Measurements from ENCODE around the gene GPC6. TPM values are rescaled to one million over a fixed set of nuclear protein-coding genes. Genes with fewer than 3 reads are reported as not detected.

The GPC6 gene
- total and polyA plus RNA-seq, 9 of the 15 experiments (the other 6 are each of a cell fraction or from before 2014, with no cell fraction given) = under 0.01 to 0.20 (median 0.01) TPM; not detected in 4

DNA sequence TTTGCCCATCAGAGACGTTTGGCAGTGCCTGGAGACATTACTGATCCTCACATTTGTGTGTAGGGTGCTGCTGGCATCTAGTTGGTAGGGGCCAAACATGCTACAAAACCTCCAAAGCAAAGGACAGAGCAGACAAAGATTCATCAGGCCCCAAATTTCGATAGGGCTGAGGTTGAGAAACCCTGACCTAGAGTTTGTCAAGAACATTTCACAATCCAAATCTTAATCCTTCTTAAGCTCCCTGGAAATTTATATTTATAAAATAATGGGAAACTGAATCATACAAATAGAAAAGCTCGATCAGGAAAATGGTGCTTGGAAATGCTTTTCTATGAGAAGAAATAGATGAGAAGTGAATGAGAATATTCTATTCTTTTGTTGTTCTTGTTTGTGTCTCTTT, 979.3 kb downstream of the GPC6 start:
- Histone ChIP-seq H3K79me2 (ENCODE audit: control insufficient read depth, insufficient read depth, low read length) (no peaks in the 10 kb centered on the region), H3K36me3 (ENCODE audit: control insufficient read depth, insufficient read depth, low read length) (no peaks in the 10 kb centered on the region), H3K9me1 (ENCODE audit: control insufficient read depth, insufficient read depth, low read length) (no peaks in the 10 kb centered on the region), H3K4me2 (ENCODE audit: insufficient read depth, low read length) (no peak overlapping the region), H3K9ac (ENCODE audit: insufficient read depth in 1 of 2, low read depth in 2 of 2, low read length in 2 of 2) (no peak overlapping the region), H3K9me3 (replicated peaks; ENCODE audit: control insufficient read depth, insufficient read depth, low read depth, low read length) (no peaks in the 10 kb centered on the region), H3K4me3 (no peak overlapping the region), H3K4me1 (replicated peaks in 1 of 2; ENCODE audit: control insufficient read depth in 2 of 2, insufficient read depth in 2 of 2, low read length in 2 of 2) (no peaks in the 10 kb centered on the region), H3K27ac (ENCODE audit: extremely low read depth, low read depth, low read length) (no peak overlapping the region), H4K20me1 (replicated peaks; ENCODE audit: control insufficient read depth, insufficient read depth, low read length) (no peaks in the 10 kb centered on the region), H3K27me3 (ENCODE audit: control insufficient read depth in 2 of 2, insufficient read depth in 2 of 2, low read length in 2 of 2) (no peaks in the 10 kb centered on the region), H2AFZ (ENCODE audit: low read depth, low read length) (no peak overlapping the region)
- ATAC-seq = no peak
- ChIA-PET POLR2A (no interaction called here), CTCF (ENCODE audit: low intra/inter-chr PET ratio) (no interaction called here)
- no peak for FAIRE-seq
- whole genome bisulfite sequencing (ENCODE audit: insufficient coverage, low coverage, missing lambda C conversion rate) = 0% methylated on average over 3 of the region's 3 CpGs
- in situ Hi-C loops (cut with MboI) = no loop called here
- BruUV-seq (replicated peaks) = no TSS peak
- DNase-seq (ENCODE audit: extremely low read depth in 1 of 4, low spot score in 3 of 4) = no peak
- intact Hi-C loops (cut with micrococcal nuclease) = no loop called here
- TF ChIP-seq KDM4B (IDR thresholded peaks at IDR 0.05; ENCODE audit: borderline replicate concordance in 2 of 2, low read depth in 1 of 2) = no peak
- no peak for TF ChIP-seq BRCA1 (IDR thresholded peaks at IDR 0.05)
- no peak for TF ChIP-seq BRCA1 (CRISPR knock-in tag; IDR thresholded peaks at IDR 0.05)
- no peak for TF ChIP-seq ZNF174 (CRISPR knock-in tag; IDR thresholded peaks at IDR 0.05)
- no peak for TF ChIP-seq STAT5A (IDR thresholded peaks at IDR 0.05; ENCODE audit: borderline replicate concordance, low read length)
- TF ChIP-seq, protein P1, sequence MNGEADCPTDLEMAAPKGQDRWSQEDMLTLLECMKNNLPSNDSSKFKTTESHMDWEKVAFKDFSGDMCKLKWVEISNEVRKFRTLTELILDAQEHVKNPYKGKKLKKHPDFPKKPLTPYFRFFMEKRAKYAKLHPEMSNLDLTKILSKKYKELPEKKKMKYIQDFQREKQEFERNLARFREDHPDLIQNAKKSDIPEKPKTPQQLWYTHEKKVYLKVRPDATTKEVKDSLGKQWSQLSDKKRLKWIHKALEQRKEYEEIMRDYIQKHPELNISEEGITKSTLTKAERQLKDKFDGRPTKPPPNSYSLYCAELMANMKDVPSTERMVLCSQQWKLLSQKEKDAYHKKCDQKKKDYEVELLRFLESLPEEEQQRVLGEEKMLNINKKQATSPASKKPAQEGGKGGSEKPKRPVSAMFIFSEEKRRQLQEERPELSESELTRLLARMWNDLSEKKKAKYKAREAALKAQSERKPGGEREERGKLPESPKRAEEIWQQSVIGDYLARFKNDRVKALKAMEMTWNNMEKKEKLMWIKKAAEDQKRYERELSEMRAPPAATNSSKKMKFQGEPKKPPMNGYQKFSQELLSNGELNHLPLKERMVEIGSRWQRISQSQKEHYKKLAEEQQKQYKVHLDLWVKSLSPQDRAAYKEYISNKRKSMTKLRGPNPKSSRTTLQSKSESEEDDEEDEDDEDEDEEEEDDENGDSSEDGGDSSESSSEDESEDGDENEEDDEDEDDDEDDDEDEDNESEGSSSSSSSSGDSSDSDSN (IDR thresholded peaks at IDR 0.05; ENCODE audit: borderline replicate concordance in 1 of 2, low read depth in 2 of 2, low read length in 2 of 2) = no peak
- TF ChIP-seq NFXL1 (CRISPR knock-in tag; IDR thresholded peaks at IDR 0.05) = no peak
- no peak for TF ChIP-seq KLF10 (CRISPR knock-in tag; IDR thresholded peaks at IDR 0.05)
- TF ChIP-seq, protein P2, sequence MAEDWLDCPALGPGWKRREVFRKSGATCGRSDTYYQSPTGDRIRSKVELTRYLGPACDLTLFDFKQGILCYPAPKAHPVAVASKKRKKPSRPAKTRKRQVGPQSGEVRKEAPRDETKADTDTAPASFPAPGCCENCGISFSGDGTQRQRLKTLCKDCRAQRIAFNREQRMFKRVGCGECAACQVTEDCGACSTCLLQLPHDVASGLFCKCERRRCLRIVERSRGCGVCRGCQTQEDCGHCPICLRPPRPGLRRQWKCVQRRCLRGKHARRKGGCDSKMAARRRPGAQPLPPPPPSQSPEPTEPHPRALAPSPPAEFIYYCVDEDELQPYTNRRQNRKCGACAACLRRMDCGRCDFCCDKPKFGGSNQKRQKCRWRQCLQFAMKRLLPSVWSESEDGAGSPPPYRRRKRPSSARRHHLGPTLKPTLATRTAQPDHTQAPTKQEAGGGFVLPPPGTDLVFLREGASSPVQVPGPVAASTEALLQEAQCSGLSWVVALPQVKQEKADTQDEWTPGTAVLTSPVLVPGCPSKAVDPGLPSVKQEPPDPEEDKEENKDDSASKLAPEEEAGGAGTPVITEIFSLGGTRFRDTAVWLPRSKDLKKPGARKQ (CRISPR knock-in tag; IDR thresholded peaks at IDR 0.05) = no peak
- TF ChIP-seq RNF2 (IDR thresholded peaks at IDR 0.05) = no peak
- no peak for TF ChIP-seq SRSF7 (optimal IDR thresholded peaks at IDR 0.05; ENCODE audit: low read depth, low read length)
- no peak for TF ChIP-seq SUPT5H (IDR thresholded peaks at IDR 0.05)
- TF ChIP-seq, protein P3, sequence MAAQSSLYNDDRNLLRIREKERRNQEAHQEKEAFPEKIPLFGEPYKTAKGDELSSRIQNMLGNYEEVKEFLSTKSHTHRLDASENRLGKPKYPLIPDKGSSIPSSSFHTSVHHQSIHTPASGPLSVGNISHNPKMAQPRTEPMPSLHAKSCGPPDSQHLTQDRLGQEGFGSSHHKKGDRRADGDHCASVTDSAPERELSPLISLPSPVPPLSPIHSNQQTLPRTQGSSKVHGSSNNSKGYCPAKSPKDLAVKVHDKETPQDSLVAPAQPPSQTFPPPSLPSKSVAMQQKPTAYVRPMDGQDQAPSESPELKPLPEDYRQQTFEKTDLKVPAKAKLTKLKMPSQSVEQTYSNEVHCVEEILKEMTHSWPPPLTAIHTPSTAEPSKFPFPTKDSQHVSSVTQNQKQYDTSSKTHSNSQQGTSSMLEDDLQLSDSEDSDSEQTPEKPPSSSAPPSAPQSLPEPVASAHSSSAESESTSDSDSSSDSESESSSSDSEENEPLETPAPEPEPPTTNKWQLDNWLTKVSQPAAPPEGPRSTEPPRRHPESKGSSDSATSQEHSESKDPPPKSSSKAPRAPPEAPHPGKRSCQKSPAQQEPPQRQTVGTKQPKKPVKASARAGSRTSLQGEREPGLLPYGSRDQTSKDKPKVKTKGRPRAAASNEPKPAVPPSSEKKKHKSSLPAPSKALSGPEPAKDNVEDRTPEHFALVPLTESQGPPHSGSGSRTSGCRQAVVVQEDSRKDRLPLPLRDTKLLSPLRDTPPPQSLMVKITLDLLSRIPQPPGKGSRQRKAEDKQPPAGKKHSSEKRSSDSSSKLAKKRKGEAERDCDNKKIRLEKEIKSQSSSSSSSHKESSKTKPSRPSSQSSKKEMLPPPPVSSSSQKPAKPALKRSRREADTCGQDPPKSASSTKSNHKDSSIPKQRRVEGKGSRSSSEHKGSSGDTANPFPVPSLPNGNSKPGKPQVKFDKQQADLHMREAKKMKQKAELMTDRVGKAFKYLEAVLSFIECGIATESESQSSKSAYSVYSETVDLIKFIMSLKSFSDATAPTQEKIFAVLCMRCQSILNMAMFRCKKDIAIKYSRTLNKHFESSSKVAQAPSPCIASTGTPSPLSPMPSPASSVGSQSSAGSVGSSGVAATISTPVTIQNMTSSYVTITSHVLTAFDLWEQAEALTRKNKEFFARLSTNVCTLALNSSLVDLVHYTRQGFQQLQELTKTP (IDR thresholded peaks at IDR 0.05; ENCODE audit: low read depth in 1 of 2, partially characterized antibody in 2 of 2) = no peak
- TF ChIP-seq, protein P4, sequence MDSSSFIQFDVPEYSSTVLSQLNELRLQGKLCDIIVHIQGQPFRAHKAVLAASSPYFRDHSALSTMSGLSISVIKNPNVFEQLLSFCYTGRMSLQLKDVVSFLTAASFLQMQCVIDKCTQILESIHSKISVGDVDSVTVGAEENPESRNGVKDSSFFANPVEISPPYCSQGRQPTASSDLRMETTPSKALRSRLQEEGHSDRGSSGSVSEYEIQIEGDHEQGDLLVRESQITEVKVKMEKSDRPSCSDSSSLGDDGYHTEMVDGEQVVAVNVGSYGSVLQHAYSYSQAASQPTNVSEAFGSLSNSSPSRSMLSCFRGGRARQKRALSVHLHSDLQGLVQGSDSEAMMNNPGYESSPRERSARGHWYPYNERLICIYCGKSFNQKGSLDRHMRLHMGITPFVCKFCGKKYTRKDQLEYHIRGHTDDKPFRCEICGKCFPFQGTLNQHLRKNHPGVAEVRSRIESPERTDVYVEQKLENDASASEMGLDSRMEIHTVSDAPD (CRISPR knock-in tag; IDR thresholded peaks at IDR 0.05) = no peak
